GM23248 (cell line): ENCODE data around the gene KCND1. TPM values are rescaled to one million over a fixed set of nuclear protein-coding genes. Genes with fewer than 3 reads are reported as not detected.

ENCODE experiments used
- DNase-seq: peaks from one replicate; pipeline ENCODE4 v3.0.0-alpha.2; 2015
- H2AFZ ChIP-seq: fragments of 200-600 bp; sonication (generic); 2 replicates; pipeline ENCODE4 v1.6.1; 2016; ENCODE audit warnings: antibody characterized with exemption
- H3F3A ChIP-seq: fragments of 200-600 bp; sonication (generic); 2 replicates; pipeline ENCODE4 v1.6.1; 2016; ENCODE audit warnings: mild to moderate bottlenecking, antibody characterized with exemption, mixed run types; ENCODE audit not compliant: insufficient read depth
- H3K27ac ChIP-seq: fragments of 200-600 bp; sonication (generic); 2 replicates; pipeline ENCODE4 v1.5.1; 2016; ENCODE audit warnings: mild to moderate bottlenecking
- H3K27me3 ChIP-seq: fragments of 200-600 bp; sonication (generic); replicated peaks from 2 replicates; pipeline ENCODE4 v1.6.1; 2016; ENCODE audit warnings: mild to moderate bottlenecking; ENCODE audit not compliant: insufficient read depth
- H3K36me3 ChIP-seq: fragments of 200-600 bp; sonication (generic); 2 replicates; pipeline ENCODE4 v1.6.1; 2016; ENCODE audit warnings: low read depth, mild to moderate bottlenecking
- H3K4me1 ChIP-seq: fragments of 200-600 bp; sonication (generic); 2 replicates; pipeline ENCODE4 v1.6.1; 2016; ENCODE audit warnings: mild to moderate bottlenecking; ENCODE audit not compliant: insufficient read depth
- H3K4me2 ChIP-seq: fragments of 200-600 bp; sonication (generic); one replicate; pipeline ENCODE4 v1.6.1; 2016; ENCODE audit warnings: mild to moderate bottlenecking; ENCODE audit not compliant: unreplicated experiment
- H3K4me3 ChIP-seq: fragments of 200-600 bp; sonication (generic); 2 replicates; pipeline ENCODE4 v1.5.1; 2016; ENCODE audit warnings: mild to moderate bottlenecking
- H3K79me2 ChIP-seq: fragments of 200-600 bp; sonication (generic); 2 replicates; pipeline ENCODE4 v1.6.1; 2016; ENCODE audit warnings: mild to moderate bottlenecking; ENCODE audit not compliant: insufficient read depth
- H3K9ac ChIP-seq: fragments of 200-600 bp; sonication (generic); 2 replicates; pipeline ENCODE4 v1.6.1; 2016; ENCODE audit warnings: mild to moderate bottlenecking
- H3K9me2 ChIP-seq: fragments of 200-600 bp; sonication (generic); 2 replicates; pipeline ENCODE4 v1.6.1; 2016; ENCODE audit warnings: mixed run types, mild to moderate bottlenecking, moderate library complexity; ENCODE audit not compliant: insufficient read depth
- H3K9me3 ChIP-seq: fragments of 200-600 bp; sonication (generic); one replicate; pipeline ENCODE4 v1.6.1; 2017; ENCODE audit warnings: low read depth
- H4K20me1 ChIP-seq: fragments of 200-600 bp; sonication (generic); 2 replicates; pipeline ENCODE4 v1.6.0; 2016; ENCODE audit not compliant: insufficient read depth
- EZH2 ChIP-seq: fragments of 200-600 bp; sonication (generic); IDR thresholded peaks from 2 replicates; pipeline ENCODE4 v1.6.1; 2018; ENCODE audit warnings: antibody characterized with exemption, mild to moderate bottlenecking; ENCODE audit not compliant: insufficient read depth, poor library complexity, severe bottlenecking
- EZH2phosphoT487 ChIP-seq: fragments of 200-600 bp; sonication (generic); IDR thresholded peaks from 2 replicates; pipeline ENCODE4 v1.6.1; 2018; ENCODE audit warnings: antibody characterized with exemption, moderate library complexity, mild to moderate bottlenecking, low read depth; ENCODE audit not compliant: insufficient read depth
- WGBS, 2 experiments: methylation state at CpG; one replicate each; pipeline ENCODE4 v1.1.6; 2015 to 2017; ENCODE audit warnings: low lambda C conversion rate in 2 of 2, low coverage in 1 of 2; ENCODE audit errors: missing lambda C conversion rate in 2 of 2; 5-methylcytosine and 5-hydroxymethylcytosine counted together
- in situ Hi-C: fragments of 300-500 bp; cut with MboI; formaldehyde crosslinking; loops from 2 replicates; pipeline ENCODE4 v1.15.0; 2020
- polyA plus RNA-seq: library from polyadenylated mRNA; unstranded; fragments of >200 nt; fragmentation: Nextera tagmentation; extraction: Ambion mirVana; gene quantifications from 2 replicates; pipeline ENCODE4 v1.2.1, GENCODE V29; 2016
- total RNA-seq: library from RNA; depleted of rRNA; stranded (reverse); fragments of >200 nt; shearing (Covaris generic); gene quantifications from 2 replicates; pipeline ENCODE4 v1.2.3, GENCODE V29; 2014

The KCND1 gene
- total and polyA plus RNA-seq, 2 experiments from 2014 or later, result 0.65 to 0.69 TPM

DNA sequence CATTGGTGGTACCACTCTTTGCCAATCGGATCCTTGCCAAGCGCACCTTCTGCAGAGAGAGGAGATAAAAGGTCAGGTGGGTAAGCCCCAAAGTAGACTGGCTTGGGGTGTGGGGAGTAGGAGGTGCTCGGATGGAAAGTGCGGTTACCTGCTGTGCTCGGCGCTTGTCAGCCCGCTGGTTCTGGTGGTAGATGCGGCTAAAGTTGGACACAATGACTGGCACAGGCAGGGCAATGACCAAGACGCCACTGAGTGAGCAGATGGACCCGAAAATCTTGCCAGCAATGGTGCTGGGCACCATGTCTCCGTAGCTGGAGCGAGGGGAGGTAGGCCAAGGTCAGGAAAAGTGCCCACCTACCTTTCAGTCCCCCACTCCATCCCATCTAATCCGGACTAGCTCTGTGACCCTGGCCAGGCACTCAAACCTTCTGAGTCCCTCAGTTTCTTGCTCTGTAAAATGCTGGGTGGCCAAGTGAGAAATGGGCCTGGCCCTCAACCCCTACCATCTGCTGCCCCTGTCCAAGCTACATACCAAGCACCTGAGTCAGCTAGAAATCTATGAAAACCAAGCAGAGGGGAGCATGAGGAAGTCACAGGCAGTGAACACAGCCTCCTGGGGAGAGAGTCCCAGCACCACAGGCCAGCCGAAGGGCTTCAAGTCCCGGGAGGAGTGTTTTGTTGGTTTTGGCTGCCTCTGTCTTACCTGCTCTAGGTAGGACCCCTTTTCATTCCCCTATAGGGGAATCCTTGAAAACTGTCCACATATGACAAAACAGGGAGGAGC lies 4.7 kb downstream of the KCND1 start:
- Histone ChIP-seq H3K27ac (peak overlapping the region; percentile 20; the same call in 1 of the 2 replicates), H3K9ac (no peak overlapping the region), H3F3A (no peaks in the 10 kb centered on the region), H4K20me1 (no peaks in the 10 kb centered on the region), H3K9me3 (no peaks in the 10 kb centered on the region), H3K79me2 (no peaks in the 10 kb centered on the region), H3K4me3 (no peak overlapping the region), H3K4me1 (0 out of 2 replicates have a peak, but pooled peaks cover 8% of the 10 kb centered on the region), H3K9me2 (no peaks in the 10 kb centered on the region), H3K27me3 (no peaks in the 10 kb centered on the region), H3K36me3 (no peaks in the 10 kb centered on the region), H2AFZ (no peak overlapping the region; the same call in 1 of the 2 replicates), H3K4me2 (no peak overlapping the region)
- peak; percentile 50 for DNase-seq
- 85 to 95% methylated on average over 11 to 15 of the region's 15 CpGs for WGBS, 2 experiments
- TF ChIP-seq EZH2 (no peak), EZH2phosphoT487 (no peak)
- in situ Hi-C loops, result no loop called here

DNA sequence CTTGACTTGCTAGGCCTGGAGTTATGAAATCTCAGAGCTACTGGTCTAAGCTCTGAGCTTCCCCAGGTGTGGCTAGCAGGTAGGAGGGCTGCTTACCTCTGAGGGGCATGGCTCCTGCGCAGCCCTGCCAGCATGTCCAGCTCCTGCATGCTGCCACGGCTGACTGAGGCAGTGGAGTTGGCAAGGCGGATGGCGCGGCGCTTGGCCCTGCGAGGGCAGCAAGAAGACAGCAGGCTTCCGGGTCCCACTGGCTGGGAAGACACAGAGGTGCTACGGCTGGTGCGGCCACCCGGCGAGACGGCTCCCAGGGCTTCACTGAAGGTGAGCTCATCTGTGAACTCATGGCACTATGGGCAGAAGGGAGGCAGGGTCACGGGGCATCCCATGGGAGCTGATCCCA lies 5.7 kb downstream of the KCND1 start:
- H3K9me3 ChIP-seq, result no peaks in the 10 kb centered on the region
- no peaks in the 10 kb centered on the region for H4K20me1 ChIP-seq
- H3K9me2 ChIP-seq, result no peaks in the 10 kb centered on the region
- no peak overlapping the region for H2AFZ ChIP-seq
- no peaks in the 10 kb centered on the region for H3K36me3 ChIP-seq
- no peaks in the 10 kb centered on the region for H3K79me2 ChIP-seq
- no peaks in the 10 kb centered on the region for H3F3A ChIP-seq
- no peak overlapping the region for H3K4me3 ChIP-seq
- H3K4me1 ChIP-seq, result 0 out of 2 replicates have a peak, but pooled peaks cover 8% of the 10 kb centered on the region
- in situ Hi-C loops, result no loop called here
- DNase-seq, result no peak
- H3K27me3 ChIP-seq, result no peaks in the 10 kb centered on the region
- WGBS, 2 experiments, result 89 to 97% methylated on average over 9 to 11 of the region's 14 CpGs
- no peak overlapping the region for H3K4me2 ChIP-seq
- H3K9ac ChIP-seq, result no peak overlapping the region
- TF ChIP-seq EZH2phosphoT487 (no peak), EZH2 (no peak)
- H3K27ac ChIP-seq, result no peak overlapping the region

DNA sequence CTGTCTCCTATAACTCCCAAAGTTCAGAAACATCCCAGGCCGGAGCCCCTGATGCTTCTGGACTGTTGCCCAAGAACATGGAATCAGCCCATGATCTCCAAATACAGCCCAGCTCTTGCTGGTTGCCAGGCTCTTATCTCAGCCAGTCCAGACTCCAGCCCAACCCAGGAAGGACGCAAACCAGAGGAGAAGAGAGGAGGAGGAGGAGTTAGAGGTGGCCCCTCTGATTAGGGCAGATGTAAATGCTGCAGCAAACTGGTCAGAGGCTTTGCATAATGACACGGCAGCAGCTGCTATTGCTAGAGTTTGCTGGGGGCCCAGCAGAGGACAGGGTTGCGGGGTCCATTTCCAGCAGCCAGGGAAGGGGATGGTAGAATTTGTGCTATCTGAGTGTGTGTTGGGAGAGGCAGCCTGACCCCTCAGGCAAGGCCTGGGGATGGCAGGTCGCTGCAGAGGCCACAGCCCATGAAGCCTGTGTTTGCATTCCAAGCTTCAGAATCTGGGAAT lies 10.0 kb downstream of the KCND1 start:
- Histone ChIP-seq H4K20me1 (no peaks in the 10 kb centered on the region), H3K9ac (no peak overlapping the region), H2AFZ (no peak overlapping the region), H3K36me3 (no peaks in the 10 kb centered on the region), H3F3A (peaks cover 11% of the 10 kb centered on the region), H3K9me3 (no peaks in the 10 kb centered on the region), H3K4me3 (no peak overlapping the region), H3K4me2 (no peak overlapping the region), H3K9me2 (no peaks in the 10 kb centered on the region), H3K79me2 (peaks cover 5% of the 10 kb centered on the region), H3K27me3 (no peaks in the 10 kb centered on the region), H3K4me1 (0 out of 2 replicates have a peak, but pooled peaks cover 7% of the 10 kb centered on the region), H3K27ac (no peak overlapping the region)
- DNase-seq, result no peak
- TF ChIP-seq EZH2 (no peak), EZH2phosphoT487 (no peak)
- in situ Hi-C loops, result no loop called here
- WGBS, 2 experiments, result 67 to 79% methylated on average over 4 to 5 of the region's 5 CpGs

- no peak for TF ChIP-seq EZH2phosphoT487
- TF ChIP-seq EZH2, result no peak
- H3K27ac ChIP-seq, result no peak overlapping the region
- WGBS, 2 experiments, result 96 to 100% methylated on average over 2 of the region's 2 CpGs
- H3K9ac ChIP-seq, result no peak overlapping the region
- peaks cover 15% of the 10 kb centered on the region; the same call in 1 of the 2 replicates for H3K4me1 ChIP-seq
- H2AFZ ChIP-seq, result no peak overlapping the region
- no peaks in the 10 kb centered on the region for H4K20me1 ChIP-seq
- H3K79me2 ChIP-seq, result peaks cover 18% of the 10 kb centered on the region
- H3K4me2 ChIP-seq, result no peak overlapping the region
- DNase-seq, result no peak
- in situ Hi-C loops, result no loop called here
- H3K27me3 ChIP-seq, result no peaks in the 10 kb centered on the region
- no peaks in the 10 kb centered on the region for H3K9me2 ChIP-seq
- peaks cover 11% of the 10 kb centered on the region for H3F3A ChIP-seq
- no peaks in the 10 kb centered on the region for H3K9me3 ChIP-seq
- no peak overlapping the region for H3K4me3 ChIP-seq
- no peaks in the 10 kb centered on the region for H3K36me3 ChIP-seq
These were observed 11.4 kb downstream of the KCND1 start for GRCh38 chrX:48960291-48960690.
